ENCODE data around the gene DNMBP. TPM values are rescaled to one million over a fixed set of nuclear protein-coding genes. Genes with fewer than 3 reads are reported as not detected.
"Not testable (repeated sequence)": the region's sequence is repeated elsewhere in the genome, so short reads cannot be mapped to it uniquely, and the experiment has no call there.

Gene DNMBP
- polyA plus RNA-seq, 1 donor = 41.7 TPM

DNA sequence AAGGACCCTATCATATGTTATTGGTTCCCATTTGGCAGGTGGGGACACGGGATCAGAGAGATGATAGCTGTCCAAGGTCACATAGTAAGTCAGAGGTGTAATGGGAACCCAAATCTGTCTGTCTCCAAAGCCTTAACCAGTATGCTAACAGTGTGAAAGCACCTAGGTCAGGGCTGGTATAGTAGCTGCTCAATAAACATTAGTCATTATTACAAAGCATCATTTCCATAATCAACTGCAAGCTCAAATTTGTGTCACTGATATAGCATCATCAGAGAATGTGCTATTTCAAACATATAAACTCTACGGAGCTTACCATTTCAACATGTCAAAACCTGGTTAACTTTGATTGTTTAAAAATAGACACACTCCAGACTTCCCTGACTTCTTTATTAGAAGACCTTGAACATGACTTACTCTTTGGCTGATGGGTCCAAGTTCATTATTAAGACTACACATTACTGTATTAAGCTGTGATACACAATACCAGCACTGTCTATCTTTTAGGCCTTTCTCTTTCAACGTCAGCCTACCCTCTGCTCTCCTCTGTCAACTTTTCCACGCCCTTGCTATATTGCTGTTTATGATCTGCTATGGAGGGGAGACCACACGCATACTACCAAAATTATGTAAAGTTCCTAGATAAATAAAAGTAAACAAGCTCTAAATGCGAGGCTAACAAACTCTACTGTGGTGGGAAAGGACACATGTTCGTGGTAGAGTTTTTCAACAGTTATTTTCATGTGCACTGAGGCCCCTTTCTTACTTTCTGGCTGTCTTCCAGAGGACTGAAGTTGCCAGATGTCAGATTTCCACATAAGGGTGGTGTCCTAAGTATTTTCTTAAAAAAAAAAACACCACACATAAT, 33.6 kb downstream of the DNMBP start:
- WGBS (ENCODE audit: insufficient coverage, low lambda C conversion rate) = 18% methylated on average over 4 of the region's 7 CpGs
- peak in 1 of 2 donors; percentile 53 for DNase-seq
- no peaks in the 10 kb centered on the region for H3K9me3 ChIP-seq (ENCODE audit: control insufficient read depth, low read depth, low read length)
- H3K4me1 ChIP-seq (ENCODE audit: control insufficient read depth, insufficient read depth, low read length) = peaks cover 9% of the 10 kb centered on the region
- no peak overlapping the region for H3K4me3 ChIP-seq (ENCODE audit: low read length)
- peak overlapping the region; percentile 2 for H3K27ac ChIP-seq (ENCODE audit: low read length)
- H3K36me3 ChIP-seq (ENCODE audit: control insufficient read depth, insufficient read depth, low read length) = peaks cover 8% of the 10 kb centered on the region
- H3K27me3 ChIP-seq (ENCODE audit: control insufficient read depth, insufficient read depth, low read length) = no peaks in the 10 kb centered on the region

- Histone ChIP-seq H3K9me3 (ENCODE audit: control insufficient read depth, low read depth, low read length) (no peaks in the 10 kb centered on the region), H3K27me3 (ENCODE audit: control insufficient read depth, insufficient read depth, low read length) (no peaks in the 10 kb centered on the region), H3K27ac (ENCODE audit: low read length) (no peak overlapping the region), H3K4me1 (ENCODE audit: control insufficient read depth, insufficient read depth, low read length) (peaks cover 9% of the 10 kb centered on the region), H3K4me3 (ENCODE audit: low read length) (no peak overlapping the region), H3K36me3 (ENCODE audit: control insufficient read depth, insufficient read depth, low read length) (peaks cover 13% of the 10 kb centered on the region)
- no CpG with 5 or more reads among the region's 8 CpGs for WGBS (ENCODE audit: insufficient coverage, low lambda C conversion rate)
- DNase-seq = no peak
Measured at GRCh38 chr10:99975106-99975829, 34.5 kb downstream of the DNMBP start.

GRCh38 chr10:99973190-99973589, 36.6 kb downstream of the DNMBP start:
- 88% methylated on average over 1 of the region's 2 CpGs for WGBS (ENCODE audit: insufficient coverage, low lambda C conversion rate)
- H3K4me1 ChIP-seq (ENCODE audit: control insufficient read depth, insufficient read depth, low read length) = peaks cover 9% of the 10 kb centered on the region
- H3K9me3 ChIP-seq (ENCODE audit: control insufficient read depth, low read depth, low read length) = no peaks in the 10 kb centered on the region
- no peak overlapping the region for H3K4me3 ChIP-seq (ENCODE audit: low read length)
- no peaks in the 10 kb centered on the region for H3K27me3 ChIP-seq (ENCODE audit: control insufficient read depth, insufficient read depth, low read length)
- H3K36me3 ChIP-seq (ENCODE audit: control insufficient read depth, insufficient read depth, low read length) = peaks cover 33% of the 10 kb centered on the region
- H3K27ac ChIP-seq (ENCODE audit: low read length) = no peak overlapping the region
- no peak for DNase-seq

DNA sequence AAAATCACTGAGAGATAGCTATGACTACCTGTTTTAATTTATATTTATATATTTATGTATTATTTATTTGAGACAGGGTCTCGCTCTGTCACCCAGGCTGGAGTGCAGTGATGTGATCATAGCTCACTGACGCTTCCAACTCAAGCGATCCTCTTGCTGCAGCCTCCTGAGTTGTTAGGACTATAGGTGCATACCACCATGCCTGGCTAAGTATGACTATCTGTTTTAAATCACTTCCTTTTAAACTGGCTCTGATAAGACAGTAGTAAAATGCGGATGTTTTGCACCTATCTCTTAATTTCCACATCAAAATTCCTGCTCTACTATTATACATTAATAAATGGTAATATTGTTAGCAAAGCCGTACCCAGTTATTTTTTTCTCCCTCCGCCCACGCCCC, 41.8 kb downstream of the DNMBP start:
- no peak overlapping the region for H3K27ac ChIP-seq (ENCODE audit: low read length)
- H3K4me1 ChIP-seq (ENCODE audit: control insufficient read depth, insufficient read depth, low read length) = peaks cover 11% of the 10 kb centered on the region
- peaks cover 37% of the 10 kb centered on the region for H3K36me3 ChIP-seq (ENCODE audit: control insufficient read depth, insufficient read depth, low read length)
- no peaks in the 10 kb centered on the region for H3K9me3 ChIP-seq (ENCODE audit: control insufficient read depth, low read depth, low read length)
- 100% methylated on average over 4 of the region's 7 CpGs for WGBS (ENCODE audit: insufficient coverage, low lambda C conversion rate)
- DNase-seq = no peak
- H3K27me3 ChIP-seq (ENCODE audit: control insufficient read depth, insufficient read depth, low read length) = no peaks in the 10 kb centered on the region
- no peak overlapping the region for H3K4me3 ChIP-seq (ENCODE audit: low read length)

- H3K36me3 ChIP-seq (ENCODE audit: control insufficient read depth, insufficient read depth, low read length) = peaks cover 30% of the 10 kb centered on the region
- DNase-seq = peak; percentile 49 to 60
- WGBS (ENCODE audit: insufficient coverage, low lambda C conversion rate) = no CpG with 5 or more reads among the region's 3 CpGs
- peak overlapping the region; percentile 31 for H3K27ac ChIP-seq (ENCODE audit: low read length)
- no peaks in the 10 kb centered on the region for H3K9me3 ChIP-seq (ENCODE audit: control insufficient read depth, low read depth, low read length)
- H3K27me3 ChIP-seq (ENCODE audit: control insufficient read depth, insufficient read depth, low read length) = no peaks in the 10 kb centered on the region
- no peak overlapping the region for H3K4me3 ChIP-seq (ENCODE audit: low read length)
- H3K4me1 ChIP-seq (ENCODE audit: control insufficient read depth, insufficient read depth, low read length) = peaks cover 11% of the 10 kb centered on the region
Measured at GRCh38 chr10:99966306-99966705, 43.4 kb downstream of the DNMBP start.

GRCh38 chr10:99965700-99966099, 44.0 kb downstream of the DNMBP start:
- no peaks in the 10 kb centered on the region for H3K9me3 ChIP-seq (ENCODE audit: control insufficient read depth, low read depth, low read length)
- 100% methylated on average over 1 of the region's 4 CpGs for WGBS (ENCODE audit: insufficient coverage, low lambda C conversion rate)
- H3K27me3 ChIP-seq (ENCODE audit: control insufficient read depth, insufficient read depth, low read length) = no peaks in the 10 kb centered on the region
- peak overlapping the region; percentile 18 for H3K27ac ChIP-seq (ENCODE audit: low read length)
- no peak overlapping the region for H3K4me3 ChIP-seq (ENCODE audit: low read length)
- H3K36me3 ChIP-seq (ENCODE audit: control insufficient read depth, insufficient read depth, low read length) = peaks cover 25% of the 10 kb centered on the region
- DNase-seq = no peak
- peaks cover 11% of the 10 kb centered on the region for H3K4me1 ChIP-seq (ENCODE audit: control insufficient read depth, insufficient read depth, low read length)

DNA sequence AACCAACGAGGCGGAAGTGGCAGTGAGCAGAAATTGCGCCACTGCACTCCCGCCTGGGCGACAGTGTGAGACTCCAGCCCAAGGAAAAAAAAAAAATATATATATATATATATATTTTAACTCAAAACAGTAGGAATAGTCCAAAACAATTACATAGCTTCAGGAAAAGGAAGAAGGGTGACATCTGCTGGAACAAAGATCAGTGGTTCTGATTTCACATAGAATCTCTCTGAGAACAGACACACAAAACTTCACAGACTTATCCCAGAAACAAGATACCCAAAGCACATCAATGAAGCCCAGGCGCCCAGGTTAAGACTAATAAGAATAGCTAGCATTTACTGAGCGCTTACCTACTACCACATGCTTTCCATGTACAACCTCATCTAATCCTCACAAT, 45.0 kb downstream of the DNMBP start:
- Histone ChIP-seq H3K9me3 (ENCODE audit: control insufficient read depth, low read depth, low read length) (no peaks in the 10 kb centered on the region), H3K27ac (ENCODE audit: low read length) (no peak overlapping the region), H3K4me3 (ENCODE audit: low read length) (no peak overlapping the region), H3K36me3 (ENCODE audit: control insufficient read depth, insufficient read depth, low read length) (peaks cover 19% of the 10 kb centered on the region), H3K27me3 (ENCODE audit: control insufficient read depth, insufficient read depth, low read length) (no peaks in the 10 kb centered on the region), H3K4me1 (ENCODE audit: control insufficient read depth, insufficient read depth, low read length) (peaks cover 11% of the 10 kb centered on the region)
- DNase-seq = no peak
- WGBS (ENCODE audit: insufficient coverage, low lambda C conversion rate) = 100% methylated on average over 3 of the region's 7 CpGs

DNA sequence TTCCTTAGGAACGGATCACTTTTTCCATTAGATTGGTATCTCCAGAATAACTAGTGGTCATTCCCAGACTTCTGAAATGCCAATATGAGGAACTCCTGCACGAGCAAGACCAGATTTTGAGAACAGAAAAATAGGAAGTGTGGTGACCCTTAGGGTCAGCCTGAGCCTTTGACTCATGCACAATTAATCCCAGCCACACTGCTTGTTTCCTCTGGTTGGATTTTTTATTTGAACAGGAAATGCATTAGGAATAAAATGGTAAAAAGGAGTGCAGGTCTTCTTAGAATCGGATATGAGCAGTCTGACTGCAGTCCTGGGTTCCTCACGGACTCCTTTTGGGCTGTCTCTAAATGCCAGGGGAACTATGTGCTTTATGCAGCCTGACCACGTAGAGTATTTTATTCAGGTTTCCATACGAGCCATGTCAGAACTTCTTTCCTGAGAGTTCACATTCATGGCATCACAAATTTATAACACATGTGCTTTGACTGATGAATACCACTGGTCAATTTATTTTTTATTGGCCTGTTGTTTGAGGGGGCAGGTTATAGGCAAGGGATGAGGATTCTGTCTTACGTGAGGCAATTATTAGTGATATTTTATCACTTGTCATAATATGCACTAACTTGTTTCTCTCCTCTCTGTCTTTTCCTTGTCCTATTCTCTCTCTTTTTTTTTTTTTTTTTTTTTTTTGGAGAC, 46.1 kb downstream of the DNMBP start:
- no CpG with 5 or more reads among the region's 7 CpGs for WGBS (ENCODE audit: insufficient coverage, low lambda C conversion rate)
- not testable (repeated sequence) for DNase-seq; H3K27ac ChIP-seq (ENCODE audit: low read length)

GRCh38 chr10:99958806-99959205, 50.9 kb downstream of the DNMBP start:
- H3K4me1 ChIP-seq (ENCODE audit: control insufficient read depth, insufficient read depth, low read length) = no peaks in the 10 kb centered on the region
- no peak overlapping the region for H3K27ac ChIP-seq (ENCODE audit: low read length)
- no peaks in the 10 kb centered on the region for H3K9me3 ChIP-seq (ENCODE audit: control insufficient read depth, low read depth, low read length)
- no peaks in the 10 kb centered on the region for H3K27me3 ChIP-seq (ENCODE audit: control insufficient read depth, insufficient read depth, low read length)
- WGBS (ENCODE audit: insufficient coverage, low lambda C conversion rate) = 86% methylated on average over 1 of the region's 6 CpGs
- no peak overlapping the region for H3K4me3 ChIP-seq (ENCODE audit: low read length)
- H3K36me3 ChIP-seq (ENCODE audit: control insufficient read depth, insufficient read depth, low read length) = peaks cover 26% of the 10 kb centered on the region
- no peak for DNase-seq

More for the DNA sequence above, 46.1 kb downstream of the DNMBP start:
- H3K9me3 ChIP-seq (ENCODE audit: control insufficient read depth, low read depth, low read length); H3K36me3 ChIP-seq (ENCODE audit: control insufficient read depth, insufficient read depth, low read length); H3K27me3 ChIP-seq (ENCODE audit: control insufficient read depth, insufficient read depth, low read length); H3K4me3 ChIP-seq (ENCODE audit: low read length): not testable (repeated sequence)
- peaks cover 11% of the 10 kb centered on the region for H3K4me1 ChIP-seq (ENCODE audit: control insufficient read depth, insufficient read depth, low read length)

DNA sequence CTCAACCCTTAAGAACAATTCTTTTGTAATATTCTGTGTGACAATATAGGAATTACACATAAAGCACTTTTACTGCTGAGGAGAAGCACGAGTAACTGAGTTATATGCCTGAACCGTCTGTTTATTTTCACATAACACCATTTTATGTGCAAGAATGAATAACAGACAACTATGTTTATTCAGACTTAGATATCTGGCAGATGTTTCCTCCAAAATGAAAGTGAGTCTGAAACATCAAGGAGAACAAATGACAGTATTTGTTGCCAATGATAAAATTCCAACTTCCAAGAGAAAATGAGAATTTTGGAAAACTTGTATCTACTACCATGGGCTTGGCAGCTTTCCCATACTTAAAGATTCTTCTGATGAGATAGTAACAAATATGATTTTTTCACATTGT, 51.4 kb downstream of the DNMBP start:
- WGBS (ENCODE audit: insufficient coverage, low lambda C conversion rate) = no CpG with 5 or more reads among the region's 2 CpGs
- DNase-seq = no peak
- H3K27me3 ChIP-seq (ENCODE audit: control insufficient read depth, insufficient read depth, low read length) = no peaks in the 10 kb centered on the region
- no peak overlapping the region for H3K4me3 ChIP-seq (ENCODE audit: low read length)
- no peak overlapping the region for H3K27ac ChIP-seq (ENCODE audit: low read length)
- no peaks in the 10 kb centered on the region for H3K4me1 ChIP-seq (ENCODE audit: control insufficient read depth, insufficient read depth, low read length)
- H3K36me3 ChIP-seq (ENCODE audit: control insufficient read depth, insufficient read depth, low read length) = peaks cover 27% of the 10 kb centered on the region
- H3K9me3 ChIP-seq (ENCODE audit: control insufficient read depth, low read depth, low read length) = no peaks in the 10 kb centered on the region
